ENCODE results near the gene VPS26C. TPM values are rescaled to one million over a fixed set of nuclear protein-coding genes. Genes with fewer than 3 reads are reported as not detected.
"Not testable (repeated sequence)": the region's sequence is repeated elsewhere in the genome, so short reads cannot be mapped to it uniquely, and the experiment has no call there.

Gene VPS26C
- total RNA-seq, 2 experiments from 2014 or later = 96.2 to 98.7 TPM

DNA sequence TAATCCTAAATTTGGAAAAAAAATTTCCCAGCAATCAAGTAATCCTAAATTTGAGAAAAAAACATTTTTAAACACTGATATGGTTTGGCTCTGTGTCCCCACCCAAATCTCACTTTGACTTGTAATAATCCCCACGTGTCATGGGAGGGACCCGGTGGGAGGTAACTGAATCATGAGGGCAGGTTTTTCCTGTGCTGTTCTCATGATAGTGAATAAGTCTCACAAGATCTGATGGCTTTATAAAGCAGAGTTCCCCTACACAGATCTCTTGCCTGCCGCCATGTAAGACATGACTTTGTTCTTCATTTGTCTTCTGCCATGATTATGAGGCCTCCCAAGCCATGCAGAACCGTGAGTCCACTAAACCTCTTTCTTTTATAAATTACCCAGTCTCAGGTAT is 12.1 kb upstream of the VPS26C start:
- H3K4me3 Mint-ChIP-seq; H3K27ac Mint-ChIP-seq; POLR2A ChIA-PET; H3K27me3 Mint-ChIP-seq (ENCODE audit: low read depth); CTCF ChIA-PET; H3K36me3 Mint-ChIP-seq (ENCODE audit: low read depth); DNase-seq; ATAC-seq; H3K9me3 Mint-ChIP-seq (ENCODE audit: insufficient read depth); H3K4me1 Mint-ChIP-seq (ENCODE audit: low read depth): not testable (repeated sequence)

DNA sequence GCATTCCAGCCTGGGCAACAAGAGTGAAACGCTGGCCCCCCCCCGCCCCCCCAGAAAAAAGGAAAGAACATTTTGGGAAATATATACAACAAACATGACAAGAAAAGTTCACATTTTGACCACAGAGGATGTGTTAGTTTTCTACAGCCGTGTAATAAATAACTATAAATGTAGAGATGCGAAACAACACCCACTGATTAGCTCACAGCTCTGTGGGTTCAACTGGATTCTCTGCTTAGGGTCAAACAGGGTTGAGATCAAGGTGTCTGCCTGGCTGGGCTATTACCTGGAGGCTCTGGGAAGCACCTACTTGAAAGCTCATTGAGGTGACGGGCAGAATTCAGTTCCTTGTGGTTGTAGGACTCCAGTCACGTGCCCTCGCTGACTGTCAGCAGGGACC is 11.1 kb upstream of the VPS26C start:
- ATAC-seq = no peak
- Mint-ChIP-seq H3K9me3 (ENCODE audit: insufficient read depth) (no peaks in the 10 kb centered on the region), H3K4me3 (no peak overlapping the region), H3K4me1 (ENCODE audit: low read depth) (peaks cover 6% of the 10 kb centered on the region), H3K36me3 (ENCODE audit: low read depth) (no peaks in the 10 kb centered on the region), H3K27me3 (ENCODE audit: low read depth) (peaks cover 6% of the 10 kb centered on the region), H3K27ac (no peak overlapping the region)
- ChIA-PET CTCF (no interaction called here), POLR2A (interaction anchor here (2.3 kb wide), 1 partner anchor 11 kb away, joined by 8 read pairs; the partner anchor contains the start of gene VPS26C)
- DNase-seq = no peak

DNA sequence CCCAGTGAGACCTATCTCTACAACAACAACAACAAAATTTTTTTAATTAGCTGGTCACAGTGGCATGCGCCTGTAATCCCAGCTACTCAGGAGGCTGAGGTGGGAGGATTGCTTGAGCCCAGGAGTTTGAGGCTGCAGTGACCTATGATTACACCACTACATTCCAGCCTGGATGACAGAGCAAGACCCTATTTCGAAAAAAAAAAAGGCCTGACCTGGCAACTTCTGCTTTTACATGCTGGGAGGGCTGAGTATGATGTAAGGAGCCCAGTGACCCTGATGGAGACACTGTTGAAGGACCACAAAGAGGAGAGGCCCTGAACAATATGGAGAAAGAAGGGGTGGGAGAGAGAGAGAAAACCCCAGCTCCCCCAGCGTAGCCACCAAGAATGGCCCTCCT is 9.2 kb upstream of the VPS26C start:
- Mint-ChIP-seq H3K27ac (no peak overlapping the region), H3K4me1 (ENCODE audit: low read depth) (no peaks in the 10 kb centered on the region), H3K27me3 (ENCODE audit: low read depth) (peaks cover 3% of the 10 kb centered on the region), H3K36me3 (ENCODE audit: low read depth) (no peaks in the 10 kb centered on the region), H3K4me3 (no peak overlapping the region), H3K9me3 (ENCODE audit: insufficient read depth) (no peaks in the 10 kb centered on the region)
- ChIA-PET CTCF (no interaction called here), POLR2A (interaction anchor here (2.3 kb wide), 1 partner anchor 9 kb away, joined by 8 read pairs; the partner anchor contains the start of gene VPS26C)
- no peak for ATAC-seq
- no peak for DNase-seq

DNA sequence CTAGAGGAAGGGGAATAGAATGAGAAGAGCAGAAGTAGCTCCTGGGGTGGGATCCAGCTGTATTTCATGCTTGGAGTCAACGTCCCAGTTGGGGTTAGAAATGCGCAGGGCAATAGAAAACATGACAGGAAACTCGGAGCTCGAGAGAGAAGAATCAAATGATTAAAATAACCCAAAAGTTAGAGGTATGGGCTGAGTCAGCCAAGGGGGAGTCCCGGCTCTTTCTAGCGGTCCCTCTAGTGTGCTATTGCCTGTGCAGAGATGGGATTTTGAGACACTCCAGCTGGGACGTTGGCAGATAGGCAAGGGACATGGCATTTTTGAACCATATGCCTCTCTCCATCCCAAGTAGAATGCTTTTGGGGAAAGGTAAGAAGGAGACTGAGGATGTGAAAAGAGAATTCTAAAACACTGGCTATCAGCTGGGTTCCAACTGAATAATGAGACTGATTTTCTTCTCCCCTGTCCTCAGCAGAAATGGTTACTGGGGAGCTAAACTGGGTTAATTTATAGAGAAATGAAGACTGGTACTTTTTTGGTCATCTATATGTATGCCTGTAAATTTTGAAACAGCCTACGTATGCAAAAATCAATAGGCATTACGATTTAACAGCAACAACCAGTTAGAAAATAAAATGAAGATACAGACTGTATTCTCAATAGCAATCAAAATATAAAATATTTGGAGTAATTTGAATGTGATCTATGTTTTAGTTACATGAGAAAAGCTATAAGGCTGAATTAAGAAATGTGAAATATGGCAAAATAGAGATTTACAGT is 7.0 kb upstream of the VPS26C start:
- ChIA-PET POLR2A (interaction anchor here (0.7 kb wide), 1 partner anchor 510 kb away, joined by 3 read pairs; no protein-coding TSS in a partner anchor), CTCF (interaction anchor here (1.4 kb wide), 1 partner anchor 21 kb away, joined by 4 read pairs; no protein-coding TSS in a partner anchor)
- Mint-ChIP-seq H3K27ac (no peak overlapping the region), H3K27me3 (ENCODE audit: low read depth) (peaks cover 3% of the 10 kb centered on the region), H3K9me3 (ENCODE audit: insufficient read depth) (no peaks in the 10 kb centered on the region), H3K36me3 (ENCODE audit: low read depth) (no peaks in the 10 kb centered on the region), H3K4me3 (no peak overlapping the region), H3K4me1 (ENCODE audit: low read depth) (peaks cover 4% of the 10 kb centered on the region)
- ATAC-seq (no peak), DNase-seq (no peak)

DNA sequence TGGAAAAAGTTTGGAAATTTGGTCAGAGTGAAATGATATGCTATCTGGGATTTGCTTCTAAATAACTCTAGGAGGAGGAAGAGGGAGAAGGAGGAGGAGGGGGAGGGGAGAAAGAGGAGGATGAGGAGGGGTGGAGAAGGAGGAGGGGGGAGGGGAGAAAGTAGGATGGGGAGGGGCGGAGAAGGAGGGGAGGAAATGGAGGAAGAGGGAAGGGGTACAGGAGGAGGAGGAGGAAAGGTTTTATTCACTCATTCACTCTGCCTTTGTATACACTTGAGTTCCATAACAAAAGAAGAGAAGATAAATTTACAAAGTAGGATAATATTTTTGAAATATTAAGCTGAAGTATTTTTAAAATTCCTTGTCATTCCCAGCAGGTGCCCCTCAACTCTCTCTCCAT is 6.3 kb upstream of the VPS26C start:
- Mint-ChIP-seq H3K4me1 (ENCODE audit: low read depth) (peaks cover 9% of the 10 kb centered on the region), H3K27me3 (ENCODE audit: low read depth) (peaks cover 3% of the 10 kb centered on the region), H3K4me3 (no peak overlapping the region), H3K36me3 (ENCODE audit: low read depth) (no peaks in the 10 kb centered on the region), H3K9me3 (ENCODE audit: insufficient read depth) (no peaks in the 10 kb centered on the region), H3K27ac (no peak overlapping the region)
- CTCF ChIA-PET = interaction anchor here (1.4 kb wide), 1 partner anchor 22 kb away, joined by 4 read pairs; no protein-coding TSS in a partner anchor
- POLR2A ChIA-PET = interaction anchor here (0.7 kb wide), 1 partner anchor 509 kb away, joined by 3 read pairs; no protein-coding TSS in a partner anchor
- ATAC-seq = no peak
- no peak for DNase-seq

DNA sequence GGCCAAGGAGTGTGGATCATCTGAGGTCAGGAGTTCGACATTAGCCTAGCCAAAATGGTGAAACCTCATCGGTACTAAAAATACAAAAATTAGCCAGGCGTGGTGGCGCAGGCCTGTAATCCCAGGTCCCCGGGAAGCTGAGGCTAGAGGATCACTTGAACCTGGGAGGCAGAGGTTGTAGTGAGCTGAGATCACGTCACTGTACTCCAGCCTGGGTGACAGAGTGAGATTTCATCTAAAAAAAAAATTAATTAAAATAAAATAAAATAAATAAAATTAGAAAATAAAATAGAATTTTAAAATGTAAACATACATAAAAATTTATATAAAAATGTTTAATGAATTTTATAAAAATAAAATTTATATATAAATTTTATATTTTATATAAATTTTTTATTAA is 5.8 kb upstream of the VPS26C start:
- CTCF ChIA-PET = no interaction called here

DNA sequence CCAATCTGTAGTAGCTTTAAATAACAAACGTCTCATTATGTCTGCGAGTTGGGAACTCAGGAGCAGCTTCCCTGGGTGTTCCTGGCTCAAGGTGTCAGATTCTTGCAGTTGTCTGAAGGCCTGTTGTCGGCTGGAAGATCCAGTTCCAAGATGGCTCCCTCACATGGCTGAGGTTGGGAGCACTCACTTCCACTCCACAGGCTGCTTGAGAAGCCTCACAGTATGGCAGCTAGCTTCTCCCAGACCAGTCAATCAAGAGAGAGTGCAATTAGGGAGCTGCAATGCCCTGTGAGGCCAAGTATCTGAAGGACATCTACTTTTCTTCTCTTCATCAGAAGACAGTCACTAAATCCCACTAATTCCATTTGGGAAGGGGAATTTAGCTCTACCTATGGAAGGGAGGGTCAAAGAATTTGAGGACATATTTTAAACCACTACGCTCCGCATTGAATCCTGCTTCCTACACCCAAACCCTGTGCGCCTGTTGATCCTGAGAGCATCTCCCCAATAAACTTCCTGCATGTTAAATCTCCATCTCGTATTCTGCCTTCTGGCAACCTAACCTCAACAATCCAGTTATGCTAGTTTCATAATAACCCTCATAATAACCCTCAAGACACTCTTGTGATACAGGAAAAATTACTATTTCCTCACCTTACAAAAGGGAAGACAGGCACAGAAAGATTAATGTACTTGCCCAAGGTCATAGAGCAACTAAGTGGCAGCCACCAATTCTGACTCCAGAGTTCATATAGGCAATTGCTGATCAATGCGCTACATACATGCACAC is 3.6 kb upstream of the VPS26C start:
- no peak overlapping the region for H3K27ac Mint-ChIP-seq
- H3K36me3 Mint-ChIP-seq (ENCODE audit: low read depth) = peaks cover 9% of the 10 kb centered on the region
- no peaks in the 10 kb centered on the region for H3K9me3 Mint-ChIP-seq (ENCODE audit: insufficient read depth)
- H3K27me3 Mint-ChIP-seq (ENCODE audit: low read depth) = peaks cover 3% of the 10 kb centered on the region
- peaks cover 15% of the 10 kb centered on the region for H3K4me1 Mint-ChIP-seq (ENCODE audit: low read depth)
- CTCF ChIA-PET = no interaction called here
- ATAC-seq = no peak
- DNase-seq = no peak
- POLR2A ChIA-PET = no interaction called here
- no peak overlapping the region for H3K4me3 Mint-ChIP-seq

More for the DNA sequence above, 5.8 kb upstream of the VPS26C start:
- ATAC-seq = no peak
- no peak for DNase-seq
- H3K9me3 Mint-ChIP-seq (ENCODE audit: insufficient read depth) = no peaks in the 10 kb centered on the region
- H3K4me3 Mint-ChIP-seq = no peak overlapping the region
- H3K4me1 Mint-ChIP-seq (ENCODE audit: low read depth) = peaks cover 11% of the 10 kb centered on the region
- H3K27ac Mint-ChIP-seq = no peak overlapping the region
- H3K36me3 Mint-ChIP-seq (ENCODE audit: low read depth) = no peaks in the 10 kb centered on the region
- peaks cover 3% of the 10 kb centered on the region for H3K27me3 Mint-ChIP-seq (ENCODE audit: low read depth)
- POLR2A ChIA-PET = no interaction called here

DNA sequence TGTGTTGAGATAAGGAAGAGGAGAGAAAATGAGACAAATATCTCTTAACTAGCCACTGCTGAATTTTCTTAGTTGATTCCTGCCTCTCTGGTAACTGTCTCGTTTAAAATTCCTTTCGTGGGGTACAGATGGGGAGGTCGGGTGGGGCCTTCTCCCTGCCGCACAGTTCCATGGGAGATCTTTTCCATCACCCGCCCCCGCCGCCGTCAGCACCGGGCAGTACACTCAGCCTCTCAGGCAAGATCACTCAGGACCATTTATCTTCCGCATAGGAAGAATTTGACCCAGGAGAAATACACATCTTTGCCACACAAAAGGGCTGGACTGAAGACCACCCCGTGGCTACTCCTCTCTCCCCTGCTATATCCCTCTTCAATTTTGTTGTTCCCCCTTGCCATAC is 2.3 kb upstream of the VPS26C start:
- CTCF ChIA-PET = no interaction called here
- H3K27me3 Mint-ChIP-seq (ENCODE audit: low read depth) = peaks cover 3% of the 10 kb centered on the region
- POLR2A ChIA-PET = no interaction called here
- no peaks in the 10 kb centered on the region for H3K9me3 Mint-ChIP-seq (ENCODE audit: insufficient read depth)
- H3K36me3 Mint-ChIP-seq (ENCODE audit: low read depth) = peaks cover 18% of the 10 kb centered on the region
- H3K4me1 Mint-ChIP-seq (ENCODE audit: low read depth) = peaks cover 25% of the 10 kb centered on the region
- peak overlapping the region; percentile 95 for H3K4me3 Mint-ChIP-seq
- DNase-seq (no peak), ATAC-seq (no peak)
- peak overlapping the region; percentile 15 for H3K27ac Mint-ChIP-seq

DNA sequence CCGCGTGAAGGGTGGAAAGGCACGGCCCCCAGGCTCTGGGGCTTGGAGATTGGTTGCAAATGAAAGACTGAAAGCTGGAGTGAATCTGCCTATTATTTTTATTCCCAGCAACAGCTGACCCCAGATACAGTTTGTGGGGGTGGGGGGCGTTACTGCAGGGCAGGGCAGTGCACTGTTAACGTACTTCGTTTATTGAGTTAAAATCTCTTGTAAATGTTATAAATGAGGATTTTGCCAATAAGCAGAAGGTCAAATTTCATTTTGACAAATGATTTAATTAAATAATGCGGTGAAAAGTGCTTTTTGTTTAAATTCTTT is 1.0 kb upstream of the VPS26C start:
- H3K4me3 Mint-ChIP-seq = peak overlapping the region; percentile 95
- peak overlapping the region; percentile 99 for H3K27ac Mint-ChIP-seq
- no peaks in the 10 kb centered on the region for H3K27me3 Mint-ChIP-seq (ENCODE audit: low read depth)
- H3K9me3 Mint-ChIP-seq (ENCODE audit: insufficient read depth) = no peaks in the 10 kb centered on the region
- peaks cover 31% of the 10 kb centered on the region for H3K36me3 Mint-ChIP-seq (ENCODE audit: low read depth)
- ATAC-seq (no peak), DNase-seq (no peak)
- ChIA-PET POLR2A (interaction anchor here (0.8 to 4.1 kb wide), 14 partner anchors 9 to 297 kb away, joined by 3 to 55 read pairs (median 6); partner anchors contain the start of gene DYRK1A), CTCF (interaction anchor here (0.6 to 2.4 kb wide), 3 partner anchors 18 to 296 kb away, joined by 3 to 8 read pairs (median 3); no protein-coding TSS in a partner anchor)
- peaks cover 38% of the 10 kb centered on the region for H3K4me1 Mint-ChIP-seq (ENCODE audit: low read depth)

DNA sequence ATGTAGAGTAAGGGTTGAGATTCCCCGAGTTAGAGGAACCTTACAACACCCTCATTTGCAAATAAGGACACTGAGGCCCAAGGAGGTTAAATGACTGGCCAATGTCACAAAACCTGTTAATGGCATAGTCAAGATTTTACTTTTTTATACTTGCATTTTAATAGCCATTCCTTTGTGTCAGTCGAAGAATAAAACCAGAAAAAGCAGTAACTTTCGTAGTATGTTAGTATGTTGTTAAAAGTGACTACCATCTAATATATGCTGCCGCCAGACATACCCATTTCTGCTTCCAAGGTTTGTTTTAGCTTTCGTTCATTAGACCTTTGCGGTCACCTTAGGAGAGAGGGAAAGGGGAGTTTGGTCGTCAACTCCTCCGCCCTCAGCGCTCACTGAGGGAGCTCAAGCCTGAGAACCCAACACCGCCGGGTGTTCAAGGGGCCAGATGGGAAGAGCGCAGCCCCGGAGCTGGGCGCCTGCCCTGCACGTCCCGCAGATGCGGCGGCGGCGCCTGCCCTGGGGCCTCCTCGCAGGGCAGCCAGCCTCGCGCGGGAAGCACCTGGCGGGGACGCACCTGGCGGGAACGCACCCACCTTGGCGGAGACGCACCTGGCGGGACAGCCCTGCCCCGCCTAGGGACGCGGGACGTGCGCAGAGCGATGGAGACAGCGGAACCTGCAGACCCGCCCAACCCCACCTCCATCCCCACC is 466 bp downstream of the VPS26C start:
- Mint-ChIP-seq H3K27ac (peak overlapping the region; percentile 99), H3K9me3 (ENCODE audit: insufficient read depth) (no peaks in the 10 kb centered on the region), H3K4me1 (ENCODE audit: low read depth) (peaks cover 49% of the 10 kb centered on the region), H3K4me3 (peak overlapping the region; percentile 95), H3K36me3 (ENCODE audit: low read depth) (peaks cover 39% of the 10 kb centered on the region), H3K27me3 (ENCODE audit: low read depth) (no peaks in the 10 kb centered on the region)
- no peak for DNase-seq
- ChIA-PET CTCF (interaction anchor here (0.9 to 2.4 kb wide), 8 partner anchors 8 to 299 kb away, joined by 3 to 8 read pairs (median 3); partner anchors contain the start of gene DYRK1A), POLR2A (interaction anchor here (0.9 to 4.1 kb wide), 13 partner anchors 9 to 298 kb away, joined by 3 to 55 read pairs (median 11); partner anchors contain the start of gene DYRK1A)
- ATAC-seq = peak; percentile 20

DNA sequence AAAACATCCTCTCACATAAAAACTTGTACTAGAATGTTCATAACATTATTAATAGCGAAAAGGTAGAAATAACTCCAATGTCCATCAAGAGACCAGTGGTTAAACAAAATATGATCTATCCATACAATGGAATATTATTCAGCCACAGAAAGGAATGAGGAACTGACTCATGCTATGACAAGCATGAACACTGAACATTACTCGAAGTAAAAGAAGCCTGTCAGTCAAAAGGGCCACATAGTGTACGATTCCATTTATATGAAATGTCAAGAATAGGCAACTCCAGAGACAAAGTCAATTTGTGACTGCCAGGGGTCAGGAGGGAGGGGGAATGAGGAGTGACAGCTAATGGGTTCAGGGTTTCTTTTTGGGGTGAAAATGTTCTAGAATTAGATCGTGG is 2.3 kb downstream of the VPS26C start:
- no peaks in the 10 kb centered on the region for H3K27me3 Mint-ChIP-seq (ENCODE audit: low read depth)
- ATAC-seq (no peak), DNase-seq (no peak)
- H3K4me1 Mint-ChIP-seq (ENCODE audit: low read depth) = peaks cover 57% of the 10 kb centered on the region
- peak overlapping the region; percentile 53 for H3K27ac Mint-ChIP-seq
- ChIA-PET CTCF (interaction anchor here (1.2 to 1.9 kb wide), 6 partner anchors 9 to 106 kb away, joined by 3 to 5 read pairs (median 4); no protein-coding TSS in a partner anchor), POLR2A (interaction anchor here (0.9 to 4.1 kb wide), 5 partner anchors 20 to 105 kb away, joined by 3 to 39 read pairs (median 3); partner anchors contain the start of gene DYRK1A)
- H3K4me3 Mint-ChIP-seq = peak overlapping the region; percentile 39
- H3K9me3 Mint-ChIP-seq (ENCODE audit: insufficient read depth) = no peaks in the 10 kb centered on the region
- H3K36me3 Mint-ChIP-seq (ENCODE audit: low read depth) = peaks cover 55% of the 10 kb centered on the region

All from activated CD8-positive, alpha-beta T cell treated with anti-CD3 and anti-CD28 coated beads, Interleukin-2, amount 10 ng/mL, durations not matched to agents 7 days and 5 days (primary cell).